Left cardiac atrium (tissue), 4 donors: ENCODE measurements around the gene RRP9. TPM values are rescaled to one million over a fixed set of nuclear protein-coding genes. Genes with fewer than 3 reads are reported as not detected.
"Not testable (repeated sequence)": the region's sequence is repeated elsewhere in the genome, so short reads cannot be mapped to it uniquely, and the experiment has no call there.

Experiments
- ATAC-seq, 2 donors: fragments of 200-7000 bp; cut with Tn5 transposase; one replicate each; pipeline ENCODE4 v1.9.1; 2020; ENCODE audit warnings: mild to moderate bottlenecking in 2 of 2, moderate library complexity in 2 of 2
- DNase-seq: peaks from one replicate; pipeline ENCODE4 v3.0.0-alpha.2; 2020
- intact Hi-C, 2 donors: fragments of 100-400 bp; cut with DNase I; formaldehyde crosslinking; loops; one replicate each; pipeline versions ENCODE4 v1.14.1 to v1.15.1; 2022 to 2023
- total RNA-seq, 2 donors: library from RNA; stranded (reverse); fragmentation: NEBNext Ultra II Directional; extraction: Animal tissue kit (Norgen Biotek cat#: 25700); gene quantifications; one replicate each; pipeline ENCODE4 v1.2.1, GENCODE V29; 2021
- donor health status: DM: no; HTN: yes; CAD: no.
- donor health status: DM: no; HTN: yes; CAD: no; lungs with severe emphysema.
- donor health status: DM: yes; HTN: yes; CAD: no.
- donor health status: Dilated cardiomyopathy.

Gene RRP9
- total RNA-seq, 2 donors from 2014 or later = 8.9 to 17.2 TPM

GRCh38 chr3:51929420-51930003, 12.2 kb downstream of the RRP9 start:
- no peak for DNase-seq
- intact Hi-C loops = no loop called here
- ATAC-seq = no peak

- DNase-seq, ATAC-seq, intact Hi-C loops: not testable (repeated sequence)
Measured at GRCh38 chr3:51928981-51929380, 12.7 kb downstream of the RRP9 start.

- ATAC-seq (no peak), DNase-seq (no peak)
- intact Hi-C loops = no loop called here
Measured at GRCh38 chr3:51928438-51928837, 13.3 kb downstream of the RRP9 start.

- ATAC-seq = no peak
- intact Hi-C loops = no loop called here
Measured at GRCh38 chr3:51927061-51927977, 14.4 kb downstream of the RRP9 start.

GRCh38 chr3:51921081-51921578, 20.6 kb downstream of the RRP9 start:
- intact Hi-C loops = no loop called here

More at GRCh38 chr3:51927061-51927977, 14.4 kb downstream of the RRP9 start:
- no peak for DNase-seq

GRCh38 chr3:51916418-51916817, 25.3 kb downstream of the RRP9 start:
- DNase-seq (no peak), ATAC-seq (no peak)
- intact Hi-C loops = no loop called here

More at GRCh38 chr3:51921081-51921578, 20.6 kb downstream of the RRP9 start:
- DNase-seq = no peak
- no peak for ATAC-seq

- intact Hi-C loops = no loop called here
- no peak for ATAC-seq
- no peak for DNase-seq
Measured at GRCh38 chr3:51908026-51908425, 33.7 kb downstream of the RRP9 start.

- intact Hi-C loops = no loop called here
- DNase-seq (no peak), ATAC-seq (no peak)
Measured at GRCh38 chr3:51904034-51904823, 37.5 kb downstream of the RRP9 start.

GRCh38 chr3:51902361-51902760, 39.3 kb downstream of the RRP9 start:
- intact Hi-C loops, DNase-seq, ATAC-seq: not testable (repeated sequence)

- ATAC-seq, DNase-seq, intact Hi-C loops: not testable (repeated sequence)
Measured at GRCh38 chr3:51900043-51900442, 41.7 kb downstream of the RRP9 start.

GRCh38 chr3:51897391-51897790, 44.3 kb downstream of the RRP9 start:
- intact Hi-C loops = no loop called here
- DNase-seq (no peak), ATAC-seq (no peak)

GRCh38 chr3:51896607-51897305, 44.9 kb downstream of the RRP9 start:
- intact Hi-C loops = no loop called here
- ATAC-seq (no peak), DNase-seq (no peak)

GRCh38 chr3:51894939-51895338, 46.8 kb downstream of the RRP9 start:
- ATAC-seq (no peak), DNase-seq (no peak)
- intact Hi-C loops = no loop called here

- ATAC-seq = no peak
- intact Hi-C loops = no loop called here
- DNase-seq = no peak
Measured at GRCh38 chr3:51894391-51894790, 47.3 kb downstream of the RRP9 start.

- intact Hi-C loops = no loop called here
- DNase-seq (no peak), ATAC-seq (no peak)
Measured at GRCh38 chr3:51891242-51892039, 50.3 kb downstream of the RRP9 start.

GRCh38 chr3:51888463-51889105, 53.1 kb downstream of the RRP9 start:
- no peak for DNase-seq
- ATAC-seq = no peak
- intact Hi-C loops = no loop called here

- intact Hi-C loops = no loop called here
- ATAC-seq (no peak), DNase-seq (no peak)
Measured at GRCh38 chr3:51887620-51888019, 54.1 kb downstream of the RRP9 start.

- ATAC-seq = no peak
- DNase-seq = no peak
- intact Hi-C loops = no loop called here
Measured at GRCh38 chr3:51886447-51886846, 55.3 kb downstream of the RRP9 start.
